Measurements from ENCODE around the gene CHCT1.

CHCT1 gene

GRCh38 chr17:60451965-60452364 is 29.7 kb downstream of the CHCT1 start:
- Histone ChIP-seq H4K20me1 (ENCODE audit: insufficient read depth) (no peaks in the 10 kb centered on the region), H3K27ac (no peak overlapping the region), H3K36me3 (ENCODE audit: insufficient read depth) (no peaks in the 10 kb centered on the region; the same call in 1 of the 2 replicates), H3K4me2 (no peak overlapping the region), H3K9ac (no peak overlapping the region), H2AFZ (ENCODE audit: low read depth) (no peak overlapping the region), H3K4me3 (IDR thresholded peaks at IDR 0.05; ENCODE audit: insufficient read depth, low read depth, low read length) (no peak overlapping the region), H3K79me2 (ENCODE audit: insufficient read depth, low read depth) (no peaks in the 10 kb centered on the region), H3K4me1 (ENCODE audit: low read depth, poor library complexity, severe bottlenecking) (no peaks in the 10 kb centered on the region), H3K27me3 (ENCODE audit: insufficient read depth, low read depth) (no peaks in the 10 kb centered on the region)
- TF ChIP-seq, protein P1, sequence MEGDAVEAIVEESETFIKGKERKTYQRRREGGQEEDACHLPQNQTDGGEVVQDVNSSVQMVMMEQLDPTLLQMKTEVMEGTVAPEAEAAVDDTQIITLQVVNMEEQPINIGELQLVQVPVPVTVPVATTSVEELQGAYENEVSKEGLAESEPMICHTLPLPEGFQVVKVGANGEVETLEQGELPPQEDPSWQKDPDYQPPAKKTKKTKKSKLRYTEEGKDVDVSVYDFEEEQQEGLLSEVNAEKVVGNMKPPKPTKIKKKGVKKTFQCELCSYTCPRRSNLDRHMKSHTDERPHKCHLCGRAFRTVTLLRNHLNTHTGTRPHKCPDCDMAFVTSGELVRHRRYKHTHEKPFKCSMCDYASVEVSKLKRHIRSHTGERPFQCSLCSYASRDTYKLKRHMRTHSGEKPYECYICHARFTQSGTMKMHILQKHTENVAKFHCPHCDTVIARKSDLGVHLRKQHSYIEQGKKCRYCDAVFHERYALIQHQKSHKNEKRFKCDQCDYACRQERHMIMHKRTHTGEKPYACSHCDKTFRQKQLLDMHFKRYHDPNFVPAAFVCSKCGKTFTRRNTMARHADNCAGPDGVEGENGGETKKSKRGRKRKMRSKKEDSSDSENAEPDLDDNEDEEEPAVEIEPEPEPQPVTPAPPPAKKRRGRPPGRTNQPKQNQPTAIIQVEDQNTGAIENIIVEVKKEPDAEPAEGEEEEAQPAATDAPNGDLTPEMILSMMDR (conservative IDR thresholded peaks at IDR 0.05; ENCODE audit: low read depth, low read length) = no peak

DNA sequence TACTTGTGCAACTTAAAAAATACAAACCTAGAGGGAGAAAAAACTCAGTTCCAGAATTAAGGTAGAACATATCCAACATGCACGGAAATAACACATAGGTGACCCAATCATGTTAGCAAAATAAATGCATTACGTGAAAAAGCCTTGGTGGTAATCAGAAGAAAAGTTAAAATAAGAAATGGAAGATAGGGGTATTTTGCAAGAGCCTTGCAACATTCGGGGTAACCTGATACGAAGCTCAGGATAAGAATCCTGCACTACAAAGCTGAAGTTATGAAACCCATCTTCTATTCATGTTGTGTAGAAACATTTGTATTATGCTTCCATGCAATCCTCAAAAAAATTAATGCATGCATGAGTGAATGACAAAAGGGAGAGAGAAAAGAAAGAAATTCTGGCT is 33.1 kb downstream of the CHCT1 start:
- H3K36me3 ChIP-seq (ENCODE audit: insufficient read depth) = peaks cover under 1% of the 10 kb centered on the region; the same call in 1 of the 2 replicates
- H4K20me1 ChIP-seq (ENCODE audit: insufficient read depth) = no peaks in the 10 kb centered on the region

DNA sequence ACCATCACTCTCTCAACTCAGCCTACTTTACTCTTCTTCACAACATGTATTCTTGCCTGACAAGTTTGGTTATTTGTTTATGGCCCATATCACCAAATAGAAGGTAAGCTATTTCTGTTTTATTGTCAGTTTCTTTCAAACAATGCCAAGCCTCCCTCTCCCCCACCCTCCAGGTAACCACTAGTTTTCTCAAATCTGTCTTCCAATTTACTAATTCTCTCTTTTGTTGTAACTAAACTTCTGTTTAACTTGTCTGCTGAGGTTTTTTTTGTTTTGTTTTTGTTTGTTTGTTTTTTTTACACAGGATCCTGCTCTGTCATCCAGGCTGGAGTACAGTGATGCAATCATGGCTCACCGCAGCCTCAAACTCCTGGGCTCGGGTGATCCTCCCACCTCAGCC is 34.9 kb downstream of the CHCT1 start:
- TF ChIP-seq, protein P1 (conservative IDR thresholded peaks at IDR 0.05; ENCODE audit: low read depth, low read length) = no peak

More for the DNA sequence above, 33.1 kb downstream of the CHCT1 start:
- Histone ChIP-seq H2AFZ (ENCODE audit: low read depth) (no peak overlapping the region), H3K27ac (no peak overlapping the region), H3K79me2 (ENCODE audit: insufficient read depth, low read depth) (no peaks in the 10 kb centered on the region), H3K9ac (no peak overlapping the region), H3K4me1 (ENCODE audit: low read depth, poor library complexity, severe bottlenecking) (peaks cover 10% of the 10 kb centered on the region), H3K4me3 (IDR thresholded peaks at IDR 0.05; ENCODE audit: insufficient read depth, low read depth, low read length) (no peak overlapping the region), H3K4me2 (no peak overlapping the region), H3K27me3 (ENCODE audit: insufficient read depth, low read depth) (no peaks in the 10 kb centered on the region)
- TF ChIP-seq, protein P1 (conservative IDR thresholded peaks at IDR 0.05; ENCODE audit: low read depth, low read length) = no peak

DNA sequence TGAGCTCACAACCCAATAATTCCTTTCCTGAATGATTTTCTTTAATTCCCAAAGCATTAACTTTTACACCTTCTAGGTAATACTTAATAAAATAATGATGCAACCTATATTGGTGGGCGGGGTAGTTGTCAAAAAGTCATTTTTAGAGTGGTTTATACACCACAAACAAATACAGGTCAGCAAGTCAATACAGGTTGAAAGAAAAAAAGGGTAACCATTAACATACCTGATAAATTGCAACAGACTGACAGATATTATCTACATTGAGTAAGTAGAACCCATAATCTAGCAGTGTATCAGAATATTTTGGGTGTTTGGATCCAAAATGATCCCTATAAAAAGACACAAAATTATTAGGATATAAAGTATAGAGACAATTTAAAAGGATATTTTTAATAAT is 39.3 kb downstream of the CHCT1 start:
- Histone ChIP-seq H3K36me3 (ENCODE audit: insufficient read depth) (peaks cover 3% of the 10 kb centered on the region; the same call in 1 of the 2 replicates), H3K27me3 (ENCODE audit: insufficient read depth, low read depth) (no peaks in the 10 kb centered on the region), H3K9ac (no peak overlapping the region), H3K27ac (no peak overlapping the region), H4K20me1 (ENCODE audit: insufficient read depth) (no peaks in the 10 kb centered on the region), H3K4me2 (no peak overlapping the region), H3K4me3 (IDR thresholded peaks at IDR 0.05; ENCODE audit: insufficient read depth, low read depth, low read length) (no peak overlapping the region), H3K79me2 (ENCODE audit: insufficient read depth, low read depth) (no peaks in the 10 kb centered on the region), H3K4me1 (ENCODE audit: low read depth, poor library complexity, severe bottlenecking) (peaks cover 13% of the 10 kb centered on the region), H2AFZ (ENCODE audit: low read depth) (no peak overlapping the region)
- TF ChIP-seq, protein P1 (conservative IDR thresholded peaks at IDR 0.05; ENCODE audit: low read depth, low read length) = no peak

More for the DNA sequence above, 34.9 kb downstream of the CHCT1 start:
- Histone ChIP-seq H3K9ac (no peak overlapping the region), H3K4me3 (IDR thresholded peaks at IDR 0.05; ENCODE audit: insufficient read depth, low read depth, low read length) (no peak overlapping the region), H3K4me1 (ENCODE audit: low read depth, poor library complexity, severe bottlenecking) (peaks cover 13% of the 10 kb centered on the region), H3K27me3 (ENCODE audit: insufficient read depth, low read depth) (no peaks in the 10 kb centered on the region), H3K4me2 (no peak overlapping the region), H3K36me3 (ENCODE audit: insufficient read depth) (peaks cover 3% of the 10 kb centered on the region; the same call in 1 of the 2 replicates), H2AFZ (ENCODE audit: low read depth) (no peak overlapping the region), H3K79me2 (ENCODE audit: insufficient read depth, low read depth) (no peaks in the 10 kb centered on the region), H3K27ac (no peak overlapping the region), H4K20me1 (ENCODE audit: insufficient read depth) (no peaks in the 10 kb centered on the region)

All from KMS-11 (cell line).